Measurements from ENCODE around the gene MDK.
A peak's percentile ranks its signal among the peaks of the same experiment; 100 is the strongest.

Gene MDK

GRCh38 chr11:46382646-46383403 lies 1.4 kb downstream of the MDK start (continued):
- TF ChIP-seq REST (tag by site-specific recombination; IDR thresholded peaks at IDR 0.05) = 0 out of 2 replicates have a peak, but pooled peaks have one; percentile 18
- TF ChIP-seq GLIS1 (tag by site-specific recombination; IDR thresholded peaks at IDR 0.05) = no peak
- no peak for TF ChIP-seq ZNF391 (tag by site-specific recombination; IDR thresholded peaks at IDR 0.05; ENCODE audit: borderline replicate concordance, low read depth)
- TF ChIP-seq ZFP69B (tag by site-specific recombination; IDR thresholded peaks at IDR 0.05) = no peak
- TF ChIP-seq ZNF280C (tag by site-specific recombination; IDR thresholded peaks at IDR 0.05) = no peak
- no peak for TF ChIP-seq ZNF843 (tag by site-specific recombination; IDR thresholded peaks at IDR 0.05)
- TF ChIP-seq BCL11B (tag by site-specific recombination; IDR thresholded peaks at IDR 0.05; ENCODE audit: low read depth) = no peak
- no peak for TF ChIP-seq ZNF354C (tag by site-specific recombination; IDR thresholded peaks at IDR 0.05; ENCODE audit: borderline replicate concordance, low read depth)
- TF ChIP-seq KLF8 (tag by site-specific recombination; IDR thresholded peaks at IDR 0.05) = 0 out of 2 replicates have a peak, but pooled peaks have one; percentile 14
- TF ChIP-seq BCL11A (tag by site-specific recombination; IDR thresholded peaks at IDR 0.05; ENCODE audit: low read depth) = 0 out of 2 replicates have a peak, but pooled peaks have one; percentile 16
- TF ChIP-seq ZNF777 (tag by site-specific recombination; IDR thresholded peaks at IDR 0.05; ENCODE audit: borderline replicate concordance) = no peak
- TF ChIP-seq ZNF26 (tag by site-specific recombination; IDR thresholded peaks at IDR 0.05) = no peak
- TF ChIP-seq ZNF23 (tag by site-specific recombination; IDR thresholded peaks at IDR 0.05; ENCODE audit: borderline replicate concordance) = no peak
- TF ChIP-seq ZNF548 (tag by site-specific recombination; IDR thresholded peaks at IDR 0.05) = no peak
- TF ChIP-seq ZNF398 (tag by site-specific recombination; IDR thresholded peaks at IDR 0.05) = no peak
- no peak for TF ChIP-seq SALL2 (tag by site-specific recombination; IDR thresholded peaks at IDR 0.05; ENCODE audit: borderline replicate concordance)
- no peak for TF ChIP-seq ZSCAN18 (tag by site-specific recombination; IDR thresholded peaks at IDR 0.05)
- TF ChIP-seq ZNF174 (tag by site-specific recombination; IDR thresholded peaks at IDR 0.05) = no peak
- TF ChIP-seq SP3 (tag by site-specific recombination; IDR thresholded peaks at IDR 0.05) = no peak
- TF ChIP-seq ZIC2 (tag by site-specific recombination; IDR thresholded peaks at IDR 0.05) = no peak
- TF ChIP-seq ZNF121 (tag by site-specific recombination; IDR thresholded peaks at IDR 0.05) = no peak
- TF ChIP-seq ZNF157 (tag by site-specific recombination; IDR thresholded peaks at IDR 0.05) = no peak
- no peak for TF ChIP-seq ZNF623 (tag by site-specific recombination; IDR thresholded peaks at IDR 0.05)
- 0 out of 2 replicates have a peak, but pooled peaks have one; percentile 54 for TF ChIP-seq ZNF10 (tag by site-specific recombination; IDR thresholded peaks at IDR 0.05)
- no peak for TF ChIP-seq ZNF146 (tag by site-specific recombination; IDR thresholded peaks at IDR 0.05)
- peak; percentile 13; the same call in 1 of the 2 replicates for TF ChIP-seq ZNF660 (tag by site-specific recombination; IDR thresholded peaks at IDR 0.05)
- no peak for TF ChIP-seq ZNF488 (tag by site-specific recombination; IDR thresholded peaks at IDR 0.05)
- TF ChIP-seq ZNF394 (tag by site-specific recombination; IDR thresholded peaks at IDR 0.05; ENCODE audit: borderline replicate concordance) = 0 out of 2 replicates have a peak, but pooled peaks have one; percentile 20
